Cardiac muscle cell (in vitro differentiated cells and primary cell): ENCODE data around the gene LARGE1. TPM values are rescaled to one million over a fixed set of nuclear protein-coding genes. Genes with fewer than 3 reads are reported as not detected.

Source experiments
- DNase-seq, 2 donors: peaks; one replicate each; pipeline versions ENCODE4 v3.0.0 to v3.0.0-alpha.2; 2010 to 2017; ENCODE audit warnings: low read depth in 1 of 2, low spot score in 1 of 2
- H3K27ac ChIP-seq: fragments of 200-600 bp; sonication (generic); 2 replicates; pipeline ENCODE4 v1.5.1; 2016
- H3K27me3 ChIP-seq: fragments of 200-600 bp; sonication (generic); 2 replicates; pipeline ENCODE4 v1.6.0; 2016; ENCODE audit warnings: control low read depth
- H3K36me3 ChIP-seq: fragments of 200-600 bp; sonication (generic); 2 replicates; pipeline ENCODE4 v1.5.1; 2016; ENCODE audit warnings: control low read depth
- H3K4me1 ChIP-seq: fragments of 200-600 bp; sonication (generic); 2 replicates; pipeline ENCODE4 v1.8.1; 2017; ENCODE audit warnings: low read depth, mild to moderate bottlenecking, mixed run types
- H3K4me3 ChIP-seq: fragments of 200-600 bp; sonication (generic); 2 replicates; pipeline ENCODE4 v1.5.1; 2016; ENCODE audit warnings: mild to moderate bottlenecking
- H3K9me3 ChIP-seq: fragments of 200-600 bp; sonication (generic); 2 replicates; pipeline ENCODE4 v1.5.1; 2017; ENCODE audit warnings: low read depth, mild to moderate bottlenecking, control low read depth
- CTCF ChIP-seq: IDR thresholded peaks from 2 replicates; pipeline ENCODE4 v1.5.1; 2012; ENCODE audit warnings: low read depth, mild to moderate bottlenecking, low read length
- polyA plus RNA-seq: library from polyadenylated mRNA; unstranded; fragments of >200 nt; fragmentation: Nextera tagmentation; extraction: Ambion mirVana; gene quantifications from 2 replicates; pipeline ENCODE4 v1.2.1, GENCODE V29; 2016
- total RNA-seq: library from RNA; depleted of rRNA; stranded (reverse); fragments of >200 nt; gene quantifications from 2 replicates; pipeline ENCODE4 v1.2.3, GENCODE V29; 2016

LARGE1 gene
- total and polyA plus RNA-seq, 2 experiments from 2014 or later = 18.4 to 34.3 TPM

- Histone ChIP-seq H3K27ac (no peak overlapping the region), H3K4me1 (peaks cover 11% of the 10 kb centered on the region), H3K36me3 (no peaks in the 10 kb centered on the region), H3K9me3 (no peaks in the 10 kb centered on the region), H3K4me3 (no peak overlapping the region), H3K27me3 (no peaks in the 10 kb centered on the region)
- DNase-seq = no peak
- no peak for TF ChIP-seq CTCF
These were observed 48.3 kb downstream of the LARGE1 start for GRCh38 chr22:33871935-33872334.

DNA sequence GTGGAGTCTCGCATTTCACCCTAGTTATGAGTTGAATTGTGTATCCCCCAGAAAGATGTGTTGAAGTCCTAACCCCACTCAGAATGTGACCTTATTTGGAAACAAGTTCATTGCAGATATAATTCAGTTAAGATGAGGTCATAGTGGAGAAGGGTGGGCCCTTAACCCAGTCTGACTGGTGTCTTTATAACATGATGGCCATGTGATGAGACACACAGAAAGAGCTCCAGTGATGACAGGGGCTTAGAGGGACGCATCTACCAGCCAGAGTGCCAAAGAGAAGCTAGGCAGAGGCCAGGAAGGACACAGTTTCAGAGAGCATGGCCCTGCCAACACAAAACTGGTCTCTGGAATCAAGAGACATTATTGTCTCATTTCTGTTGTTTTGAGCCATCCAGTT, 50.3 kb downstream of the LARGE1 start:
- Histone ChIP-seq H3K36me3 (no peaks in the 10 kb centered on the region), H3K27me3 (no peaks in the 10 kb centered on the region), H3K9me3 (no peaks in the 10 kb centered on the region), H3K4me3 (no peak overlapping the region), H3K27ac (no peak overlapping the region), H3K4me1 (peaks cover 15% of the 10 kb centered on the region)
- no peak for DNase-seq
- TF ChIP-seq CTCF = no peak

DNA sequence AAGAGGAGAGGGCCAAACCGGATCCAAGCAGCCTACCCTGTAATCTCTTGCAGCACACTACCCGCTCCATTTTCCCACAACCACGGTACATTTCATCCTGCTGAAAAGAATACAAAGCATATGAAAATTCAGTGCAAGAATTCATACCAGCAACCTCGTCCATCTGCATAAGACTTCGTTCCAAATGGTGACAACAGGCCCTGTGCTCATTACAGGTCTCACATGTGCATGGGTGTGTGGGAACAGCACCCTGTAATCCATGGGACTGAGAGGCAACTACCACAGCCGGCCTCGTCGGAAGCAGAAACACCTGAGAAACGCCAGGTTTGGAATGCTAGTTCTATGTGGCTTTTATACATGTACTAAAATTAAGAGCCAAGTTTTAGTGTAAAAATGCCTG, 52.3 kb downstream of the LARGE1 start:
- no peak for TF ChIP-seq CTCF
- Histone ChIP-seq H3K4me1 (peaks cover 22% of the 10 kb centered on the region), H3K27me3 (no peaks in the 10 kb centered on the region), H3K36me3 (no peaks in the 10 kb centered on the region), H3K9me3 (no peaks in the 10 kb centered on the region), H3K27ac (no peak overlapping the region), H3K4me3 (no peak overlapping the region)
- DNase-seq = no peak

- no peak overlapping the region for H3K4me3 ChIP-seq
- no peaks in the 10 kb centered on the region for H3K27me3 ChIP-seq
- no peak for DNase-seq
- H3K36me3 ChIP-seq = no peaks in the 10 kb centered on the region
- no peak overlapping the region for H3K27ac ChIP-seq
- H3K9me3 ChIP-seq = no peaks in the 10 kb centered on the region
- no peak for TF ChIP-seq CTCF
- peaks cover 22% of the 10 kb centered on the region for H3K4me1 ChIP-seq
These were observed 53.0 kb downstream of the LARGE1 start for GRCh38 chr22:33867118-33867866.

- Histone ChIP-seq H3K4me1 (peaks cover 22% of the 10 kb centered on the region), H3K27ac (no peak overlapping the region), H3K4me3 (no peak overlapping the region), H3K36me3 (no peaks in the 10 kb centered on the region), H3K9me3 (no peaks in the 10 kb centered on the region), H3K27me3 (no peaks in the 10 kb centered on the region)
- no peak for DNase-seq
- TF ChIP-seq CTCF = no peak
These were observed 53.8 kb downstream of the LARGE1 start for GRCh38 chr22:33866511-33866910.
